SHP77 (cell line): ENCODE measurements around the gene TLR6.
"Not testable (repeated sequence)": the region's sequence is repeated elsewhere in the genome, so short reads cannot be mapped to it uniquely, and the experiment has no call there.

Experiments used
- DNase-seq, 2 experiments: peaks; one replicate each; lab custom pipeline; 2025; lab: John Stamatoyannopoulos, UW

Gene TLR6

DNA sequence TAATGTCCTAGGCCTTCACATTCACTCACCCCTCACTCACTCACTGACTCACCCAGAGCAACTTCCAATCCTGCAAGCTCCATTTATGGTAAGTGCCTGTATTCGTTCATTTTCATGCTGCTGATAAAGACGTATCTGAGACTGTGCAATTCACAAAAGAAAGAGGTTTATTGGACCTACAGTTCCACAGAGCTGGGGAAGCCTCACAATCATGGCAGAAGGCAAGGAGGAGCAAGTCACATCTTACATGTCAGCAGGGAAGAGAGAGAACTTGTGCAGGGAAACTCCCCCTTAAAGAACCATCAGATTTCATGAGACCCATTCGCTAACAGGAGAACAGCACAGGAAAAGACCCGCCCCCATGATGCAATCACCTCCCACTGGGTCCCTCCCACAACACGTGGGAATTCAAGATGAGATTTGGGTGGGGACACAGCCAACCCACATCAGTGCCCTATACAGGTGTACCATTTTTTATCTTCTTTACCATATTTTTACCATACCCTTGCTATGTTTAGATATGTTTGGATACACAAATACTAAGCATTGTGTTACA, 33.8 kb downstream of the TLR6 start:
- DNase-seq = no peak

DNA sequence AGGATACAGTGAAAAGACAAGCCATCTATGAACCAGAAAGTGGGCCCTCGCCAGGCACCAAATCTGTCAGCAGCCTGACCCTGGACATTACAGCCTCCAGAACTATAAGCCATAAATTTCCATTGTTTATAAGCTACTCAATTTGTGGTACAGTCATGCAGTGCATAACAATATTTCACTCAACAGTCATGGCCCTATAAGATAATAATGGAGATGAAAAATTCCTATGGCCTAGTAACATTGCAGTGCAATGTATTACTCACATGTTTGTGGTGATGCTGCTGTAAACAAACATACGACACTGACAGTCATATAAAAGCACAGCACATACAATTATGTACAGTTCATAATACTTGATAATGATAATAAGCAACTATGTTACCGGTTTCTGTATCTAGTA, 34.9 kb downstream of the TLR6 start:
- DNase-seq = no peak

DNA sequence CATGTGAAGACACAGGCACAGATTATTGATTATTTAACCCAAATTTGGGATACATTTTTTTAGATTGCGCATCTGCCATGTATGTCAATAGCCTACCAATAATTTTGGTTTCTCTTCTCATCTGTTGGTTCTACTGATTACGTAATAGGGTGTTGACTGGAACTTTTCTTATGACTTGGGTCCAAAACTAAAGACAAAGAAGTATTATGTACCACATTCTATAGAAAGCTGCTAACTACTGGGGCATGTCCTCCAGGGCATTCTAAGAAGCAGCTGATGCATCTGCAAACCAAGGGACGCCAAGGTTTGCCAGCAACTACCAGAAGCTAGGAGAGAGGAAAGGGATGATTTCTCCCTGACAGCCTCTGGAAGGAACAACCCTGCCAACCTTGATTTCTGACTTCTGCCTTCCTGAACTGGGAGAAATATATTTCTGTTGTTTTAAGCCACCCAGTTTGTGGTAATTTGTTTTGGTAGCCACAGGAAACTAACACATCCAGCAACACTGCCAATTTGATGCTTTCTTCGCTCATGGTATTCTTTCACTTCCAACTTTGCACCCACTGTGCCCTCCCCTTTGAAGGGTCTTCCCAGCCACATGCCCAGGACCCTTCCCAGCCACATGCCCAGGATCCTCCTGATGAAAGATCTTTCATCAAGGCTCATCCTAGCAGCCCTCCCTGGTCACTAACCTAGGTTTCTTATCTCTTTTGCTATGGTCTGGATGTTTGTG, 36.1 kb downstream of the TLR6 start:
- DNase-seq = no peak

DNA sequence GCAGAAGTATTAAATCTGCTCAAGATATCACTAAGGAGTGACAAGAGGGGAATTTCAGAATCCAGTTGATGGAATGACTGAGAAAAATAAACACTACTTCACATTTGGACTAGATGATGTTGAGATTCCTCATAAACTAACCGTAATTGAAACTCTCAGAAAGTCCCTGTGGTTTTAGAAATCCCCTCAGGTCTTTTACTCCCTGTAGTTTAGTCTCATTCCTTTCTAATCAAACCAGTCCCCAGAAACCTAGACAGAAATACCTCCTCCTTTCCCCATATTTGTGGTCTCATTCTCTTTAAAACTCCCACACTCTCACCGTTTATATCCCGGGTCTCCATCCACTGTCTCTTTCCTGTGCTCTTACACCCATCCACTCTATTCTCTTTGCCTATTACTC, 37.0 kb downstream of the TLR6 start:
- no peak for DNase-seq

DNA sequence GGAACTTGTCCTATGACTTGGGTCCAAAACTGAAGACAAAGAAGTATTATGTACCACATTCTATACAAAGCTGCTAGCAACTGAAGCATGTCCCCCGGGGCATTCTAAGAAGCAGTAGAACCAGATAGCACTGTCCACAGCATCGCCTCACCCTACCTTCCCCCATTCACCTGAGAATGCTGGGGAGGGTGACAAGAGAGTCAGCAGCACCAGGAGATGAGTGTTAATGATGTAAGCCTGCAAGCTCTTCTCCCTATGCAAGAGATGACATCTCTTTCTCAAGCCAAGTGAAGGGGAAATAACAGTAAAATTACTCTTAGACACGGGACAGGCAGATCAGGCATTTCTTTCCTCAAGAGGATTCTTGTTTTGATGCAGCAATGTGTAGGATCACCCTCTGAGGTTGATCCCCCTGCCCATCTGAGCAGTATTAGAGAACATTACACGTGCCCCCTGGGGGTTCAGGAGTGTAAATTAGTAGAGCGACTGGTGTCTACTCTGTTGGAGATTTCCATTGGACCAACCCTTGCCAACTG, 38.1 kb downstream of the TLR6 start:
- no peak for DNase-seq

DNA sequence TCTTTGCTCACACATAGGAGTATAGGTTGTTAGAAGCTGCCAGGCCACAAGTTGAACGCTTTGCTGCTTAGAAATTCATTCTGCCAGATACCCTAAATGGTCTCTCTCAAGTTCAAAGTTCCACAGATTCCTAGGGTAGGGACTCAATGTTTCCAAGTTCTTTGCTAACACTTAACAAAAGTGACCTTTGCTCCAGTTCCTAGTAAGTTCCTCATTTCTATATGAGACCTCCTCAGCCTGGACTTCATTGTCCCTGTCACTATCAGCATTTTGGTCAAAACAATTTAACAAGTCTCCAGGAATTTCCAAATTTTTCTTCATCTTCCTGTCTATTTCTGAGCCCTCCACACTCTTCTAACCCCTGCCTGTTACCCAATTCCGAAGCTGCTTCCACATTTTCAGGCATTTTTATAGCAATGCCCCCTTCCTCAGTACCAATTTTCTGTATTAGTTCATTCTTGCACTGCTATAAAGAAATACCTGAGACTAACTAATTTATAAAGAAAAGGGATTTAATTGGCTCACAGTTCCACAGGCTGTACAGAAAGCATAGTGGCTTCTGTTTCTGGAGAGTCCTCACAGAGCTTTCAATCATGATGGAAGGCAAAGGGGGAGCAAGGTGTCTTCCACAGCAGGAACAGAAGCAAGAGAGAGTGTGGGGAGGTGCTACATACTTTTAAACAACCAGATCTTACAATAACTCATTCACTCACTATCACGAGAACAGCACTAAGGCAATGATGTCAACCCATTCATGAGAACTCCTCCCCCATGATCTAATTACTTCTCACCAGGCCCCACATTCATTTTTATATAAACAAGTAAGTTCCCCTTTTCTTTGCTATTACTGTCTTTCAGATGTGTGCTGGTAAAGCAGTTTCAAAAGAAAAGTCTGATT, 40.5 kb downstream of the TLR6 start:
- DNase-seq = no peak

DNA sequence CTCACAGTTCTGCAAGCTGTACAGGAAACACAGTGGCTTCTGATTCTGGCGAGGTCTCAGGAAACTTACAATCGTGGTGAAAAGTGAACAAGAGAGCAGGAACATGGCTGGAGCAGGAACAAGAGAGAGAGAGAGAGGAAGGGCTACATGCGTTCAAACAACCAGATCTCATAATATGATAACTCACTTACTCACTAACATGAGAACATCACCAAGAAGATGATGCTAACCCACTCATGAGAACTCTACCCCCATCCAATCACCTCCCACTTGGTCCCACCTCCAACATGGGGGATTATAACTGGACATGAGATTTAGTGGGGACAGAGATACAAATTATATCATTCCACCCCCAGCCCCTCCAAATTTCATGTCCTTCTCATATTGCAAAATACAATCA, 42.2 kb downstream of the TLR6 start:
- no peak for DNase-seq

DNA sequence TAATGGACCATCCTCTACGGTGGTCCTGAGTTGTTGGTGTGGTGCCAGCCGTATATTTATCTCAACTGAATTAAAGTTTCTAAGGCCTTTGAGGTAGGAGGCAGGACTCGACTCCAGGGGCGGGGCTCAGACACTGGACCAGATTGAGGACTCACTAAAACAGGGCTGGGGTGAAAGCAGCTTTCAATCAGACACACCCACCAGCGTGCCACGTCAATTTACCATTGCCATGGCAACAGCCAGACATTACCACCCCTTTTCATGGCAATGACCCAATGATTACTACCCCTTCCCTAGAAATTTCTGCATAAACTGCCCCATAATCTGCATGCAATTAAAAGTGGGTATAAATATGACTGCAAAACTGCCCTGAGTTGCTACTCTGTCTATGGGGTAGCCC, 45.3 kb downstream of the TLR6 start:
- no peak for DNase-seq

DNA sequence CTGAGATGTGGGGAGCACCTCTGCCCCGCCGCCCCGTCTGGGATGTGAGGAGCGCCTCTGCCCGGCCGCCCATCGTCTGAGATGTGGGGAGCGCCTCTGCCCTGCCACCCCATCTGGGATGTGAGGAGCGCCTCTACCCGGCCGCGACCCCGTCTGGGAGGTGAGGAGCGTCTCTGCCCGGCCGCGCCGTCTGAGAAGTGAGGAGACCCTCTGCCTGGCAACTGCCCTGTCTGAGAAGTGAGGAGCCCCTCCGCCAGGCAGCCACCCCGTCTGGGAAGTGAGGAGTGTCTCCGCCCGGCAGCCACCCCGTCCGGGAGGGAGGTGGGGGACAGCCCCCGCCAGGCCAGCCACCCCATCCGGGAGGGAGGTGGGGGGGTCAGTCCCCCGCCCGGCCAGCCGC, 49.2 kb downstream of the TLR6 start:
- not testable (repeated sequence) for DNase-seq

DNA sequence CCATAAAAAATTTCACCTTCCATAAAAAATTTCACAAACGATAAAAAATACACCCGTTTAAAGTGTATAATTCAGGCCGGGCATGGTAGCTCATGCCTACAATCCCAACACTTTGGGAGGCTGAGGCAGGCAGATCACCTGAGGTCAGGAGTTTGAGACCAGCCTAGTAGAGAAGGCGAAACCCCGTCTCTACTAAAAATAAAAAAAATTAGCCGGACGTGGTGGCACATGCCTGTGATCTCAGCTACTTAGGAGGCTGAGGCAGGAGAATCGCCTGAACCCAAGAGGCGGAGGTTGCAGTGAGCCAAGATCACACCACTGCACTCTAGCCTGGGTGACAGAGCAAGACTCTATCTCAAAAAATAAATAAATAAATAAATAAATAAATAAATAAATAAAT, 50.4 kb downstream of the TLR6 start:
- DNase-seq = not testable (repeated sequence)

DNA sequence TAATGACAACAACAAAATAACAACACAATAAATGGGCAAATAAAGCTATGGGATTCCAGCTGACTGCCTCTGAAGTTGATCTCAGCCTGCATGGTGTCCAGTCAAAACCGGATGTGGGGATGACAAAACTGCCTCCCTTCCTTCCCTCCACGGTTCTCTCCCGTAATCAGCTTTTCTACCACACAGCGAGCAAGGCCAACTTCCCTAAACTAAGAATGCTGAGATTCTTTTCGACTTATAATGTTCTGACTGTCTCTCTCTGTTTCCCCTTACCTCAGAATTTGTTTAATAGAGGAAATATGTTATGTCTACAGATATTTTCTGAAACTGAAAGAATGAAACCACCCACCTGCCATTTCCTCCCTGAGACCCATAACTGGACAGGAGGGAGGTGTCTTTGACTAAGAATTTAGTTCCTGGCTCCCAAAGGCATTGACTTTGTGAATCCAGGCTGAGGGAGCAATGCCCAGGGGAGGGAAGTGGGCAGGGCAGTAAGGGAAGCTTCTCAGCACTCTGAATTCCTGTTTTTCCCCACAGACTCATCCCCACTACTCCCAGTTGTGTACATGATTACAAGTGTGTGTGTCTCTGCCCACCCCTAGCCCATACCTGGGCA, 51.0 kb downstream of the TLR6 start:
- no peak for DNase-seq

DNA sequence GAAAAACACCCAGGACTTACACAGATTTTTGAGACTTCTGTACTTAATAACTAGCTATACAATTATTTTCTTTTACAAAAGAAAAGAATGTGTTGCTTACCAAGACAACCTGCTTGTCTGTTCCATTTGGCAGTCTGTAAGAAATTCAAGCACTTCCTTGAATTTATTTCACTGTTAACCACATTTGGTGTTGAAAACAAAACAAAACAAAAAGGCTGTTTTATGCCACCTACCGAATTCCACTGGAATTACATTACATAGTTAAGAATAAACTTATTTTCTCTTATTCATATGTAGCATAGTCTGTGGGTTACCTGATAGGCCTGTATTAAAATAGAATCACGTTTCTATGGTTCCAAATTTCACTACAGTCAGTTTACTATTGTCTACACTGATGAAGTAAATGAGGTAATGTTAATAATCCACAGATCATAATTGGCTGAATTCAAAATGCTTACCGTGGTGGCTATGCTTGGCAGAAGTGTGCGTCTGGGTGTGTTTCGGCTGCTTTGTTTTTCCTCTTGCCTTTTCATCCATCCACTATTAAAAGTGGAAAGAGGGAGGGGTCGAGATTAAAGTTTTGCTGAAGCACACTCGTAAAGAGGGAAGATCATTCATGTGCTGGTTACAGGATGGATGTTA, 51.8 kb downstream of the TLR6 start, which contains the start of gene TLR1:
Gene TLR1 (minus strand): TSS at position 138 of the 642 bp plus-strand sequence. CDS start 5,960 bp downstream, outside the sequence.
- DNase-seq = no peak

DNA sequence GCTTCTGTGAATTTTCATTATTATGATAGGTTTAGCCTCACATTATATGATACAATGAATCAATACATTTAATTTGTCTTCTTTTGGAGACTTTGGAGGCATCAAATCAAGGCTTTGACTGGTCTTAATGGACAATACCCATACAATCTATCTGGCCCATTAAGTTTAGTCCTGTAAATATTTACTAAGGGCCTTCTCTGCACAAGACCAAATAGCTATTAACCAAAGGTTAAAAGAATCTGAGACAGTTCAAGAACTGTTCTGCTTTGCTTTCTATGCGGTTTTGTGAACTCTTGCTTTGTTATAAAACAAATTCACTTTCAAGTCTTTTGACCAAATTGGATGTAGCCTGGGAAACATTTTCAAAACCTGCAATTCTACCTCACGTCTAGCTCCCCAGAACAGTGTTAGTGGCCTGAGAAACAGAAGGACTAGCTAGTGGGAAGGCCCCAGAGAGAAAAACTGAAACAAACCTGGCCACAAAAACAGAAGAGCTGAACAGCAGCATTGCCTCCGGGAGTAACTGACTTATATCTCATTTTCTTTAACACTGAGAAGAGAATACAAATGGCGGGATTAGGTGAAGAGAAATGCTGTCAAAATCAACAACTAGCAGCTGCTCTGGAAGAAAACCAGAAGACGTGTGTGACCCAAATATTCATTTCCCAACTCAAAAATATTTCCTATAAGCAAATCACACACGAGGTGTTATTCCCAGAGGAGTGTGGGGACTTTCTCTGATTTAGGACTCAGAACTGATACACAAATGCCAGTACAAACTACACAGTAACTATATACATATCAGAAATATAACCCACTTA, 52.6 kb downstream of the TLR6 start:
- DNase-seq = no peak

DNA sequence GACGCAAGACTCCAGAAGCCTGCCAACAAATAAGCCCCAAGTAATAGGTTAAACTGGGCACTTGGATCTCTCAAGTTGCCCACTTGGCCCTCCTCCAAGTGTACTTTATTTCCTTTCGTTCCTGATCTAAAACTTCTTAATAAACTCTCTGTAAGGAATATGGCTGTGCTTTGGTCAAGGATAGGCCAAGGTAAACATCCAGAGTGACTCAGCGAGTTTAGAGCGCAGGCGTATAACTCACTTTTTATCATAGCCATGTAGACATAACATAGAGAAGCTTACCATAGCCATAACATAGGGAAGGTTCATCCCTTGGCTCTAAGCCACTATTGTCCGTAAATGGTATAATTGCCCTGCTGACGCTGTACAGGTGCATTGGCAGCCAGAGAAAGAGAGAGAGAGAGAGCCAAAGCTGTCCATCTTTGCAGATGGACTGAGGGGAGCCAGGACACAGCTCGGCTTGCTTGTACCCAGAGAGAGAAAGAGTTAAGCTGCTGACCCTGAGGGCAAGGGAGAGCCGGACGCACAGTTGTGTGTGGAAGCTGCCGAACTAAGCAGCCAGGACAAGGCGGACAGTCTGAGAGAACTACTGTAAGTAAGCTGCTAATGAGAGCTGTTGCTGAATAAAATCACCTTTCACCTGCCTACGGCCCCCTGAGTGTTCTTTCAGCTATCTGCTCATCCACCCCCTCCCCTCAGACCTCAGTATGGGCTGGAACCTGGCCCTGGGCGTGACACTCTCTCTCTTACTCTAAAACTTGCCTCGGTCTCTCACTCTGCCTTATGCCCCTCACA, 53.9 kb downstream of the TLR6 start:
- no peak for DNase-seq

DNA sequence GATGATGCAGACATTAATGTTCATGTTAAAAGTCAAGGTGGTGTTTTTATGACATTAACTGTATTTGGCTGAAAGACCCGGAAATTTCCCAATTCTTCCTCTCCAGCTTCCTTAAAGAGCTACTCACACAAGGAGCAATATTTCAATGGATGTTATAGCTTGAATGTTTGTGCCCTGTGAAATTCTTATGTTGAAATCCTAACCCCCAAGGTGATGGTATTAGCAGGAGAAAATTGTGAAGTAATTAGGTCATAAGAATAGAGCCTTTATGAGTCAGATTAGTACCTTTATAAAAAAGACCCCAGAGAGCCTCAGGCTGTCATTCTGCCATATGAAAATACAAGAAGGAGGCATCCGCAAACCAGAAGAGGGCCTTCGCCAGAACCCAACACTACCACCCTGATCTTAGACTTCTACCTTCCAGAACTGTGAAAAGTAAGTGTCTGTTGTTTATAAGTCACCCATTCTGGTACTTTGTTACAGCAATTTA, 55.6 kb downstream of the TLR6 start:
- DNase-seq = no peak

DNA sequence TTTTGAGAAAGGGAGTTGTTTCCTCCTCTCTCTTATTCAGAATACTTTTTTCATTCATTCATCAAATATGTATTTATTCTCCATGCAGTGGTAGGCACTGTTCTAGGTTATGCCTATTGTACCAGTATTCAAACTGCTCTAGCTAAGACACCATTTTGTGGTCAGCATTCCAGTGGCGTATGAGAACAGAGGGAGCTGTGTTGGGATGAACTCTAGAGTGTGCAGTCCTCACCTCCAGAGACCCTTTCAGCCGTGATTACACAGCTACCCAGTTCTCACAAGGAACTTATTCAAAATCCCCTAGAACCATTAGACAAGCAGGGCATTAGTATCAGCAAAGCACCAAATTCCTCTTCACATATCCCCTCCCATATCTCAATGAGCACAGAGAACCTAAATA, 56.3 kb downstream of the TLR6 start:
- DNase-seq = no peak

DNA sequence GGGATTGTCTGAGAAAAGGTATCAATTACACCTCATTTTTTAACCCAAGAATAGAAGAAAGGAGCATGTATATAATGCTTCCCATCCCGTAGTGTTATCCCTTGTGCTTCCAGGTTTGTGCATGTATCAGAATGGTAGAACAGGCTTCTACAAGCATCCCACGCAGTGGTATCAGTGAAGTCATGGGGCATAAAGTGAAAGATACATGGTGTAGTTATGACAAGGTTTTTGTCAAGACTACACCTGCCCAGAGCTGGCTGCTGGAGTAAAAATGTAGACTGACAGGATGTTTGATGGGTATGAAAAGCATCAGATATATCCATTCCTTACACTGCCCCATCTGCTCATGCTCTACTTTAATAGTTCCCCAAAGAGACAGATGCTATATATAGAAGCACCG, 61.5 kb downstream of the TLR6 start:
- DNase-seq = no peak

DNA sequence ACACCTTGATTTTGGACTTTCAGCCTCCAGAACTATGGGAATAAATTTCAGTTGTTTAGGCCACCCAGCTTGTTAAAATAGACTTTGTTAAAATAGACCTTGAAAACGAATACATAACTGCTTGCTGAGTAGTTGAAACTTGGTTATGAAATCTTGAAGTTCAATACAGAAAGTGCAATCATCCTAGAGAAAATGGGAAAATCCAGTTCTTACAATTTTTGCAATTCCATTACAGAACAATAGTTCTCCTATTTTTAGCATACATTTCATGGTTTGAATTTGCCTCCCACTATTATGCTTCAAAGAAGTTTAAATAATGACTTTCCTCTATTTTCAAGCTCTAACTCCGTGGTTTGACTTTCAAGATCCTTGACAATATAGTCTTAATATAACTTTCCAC, 62.6 kb downstream of the TLR6 start:
- no peak for DNase-seq

DNA sequence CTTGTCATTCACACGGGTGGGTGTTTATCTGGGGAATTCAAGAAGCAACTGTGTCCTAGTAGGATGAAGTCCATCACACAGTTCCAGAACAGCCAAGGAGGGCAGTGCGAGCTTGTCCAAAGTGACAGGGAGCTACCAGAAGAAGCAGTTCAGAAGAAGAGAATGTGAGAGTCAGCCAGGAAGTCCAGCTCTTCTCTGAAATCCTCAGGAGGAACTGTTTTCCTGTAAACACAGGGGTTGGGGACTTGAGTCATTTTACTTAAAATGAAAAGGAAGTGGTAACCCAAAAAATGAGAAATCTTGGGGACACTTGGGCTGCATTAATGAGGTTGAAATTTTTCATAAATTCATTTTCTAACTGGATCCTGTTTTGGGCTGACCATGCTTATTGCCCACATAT, 65.6 kb downstream of the TLR6 start:
- no peak for DNase-seq

DNA sequence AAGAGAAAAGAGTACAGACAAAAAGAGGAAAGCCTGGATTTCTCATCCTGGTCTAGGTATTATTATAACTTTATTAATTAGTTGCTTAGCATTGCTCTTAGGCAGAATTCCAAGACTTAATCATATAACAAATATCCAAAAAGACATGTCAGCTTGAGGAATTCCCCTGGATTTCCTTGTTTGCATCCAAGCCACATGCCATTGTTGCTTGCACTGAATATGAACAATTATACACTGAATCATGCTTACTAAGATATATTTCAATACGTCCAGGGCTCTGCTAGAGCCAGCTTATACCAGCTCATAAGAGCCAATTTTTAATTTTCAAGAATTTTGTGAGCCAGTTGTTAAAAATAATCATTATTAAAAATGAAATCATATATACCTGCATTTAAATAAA, 68.3 kb downstream of the TLR6 start:
- no peak for DNase-seq
